Mesendoderm (in vitro differentiated cells): ENCODE data around the gene ARFGAP1.

Experiments used
- DNase-seq: peaks from one replicate; pipeline ENCODE4 v3.0.0; 2013
- H2AK5ac ChIP-seq: 2 replicates; pipeline ENCODE4 v1.6.1; 2013; ENCODE audit warnings: low read length, inconsistent platforms
- H2BK120ac ChIP-seq: 2 replicates; pipeline ENCODE4 v1.6.1; 2013; ENCODE audit warnings: low read depth, mild to moderate bottlenecking, low read length, moderate library complexity, mixed read lengths
- H2BK15ac ChIP-seq: replicated peaks from 2 replicates; pipeline ENCODE4 v1.6.1; 2013; ENCODE audit warnings: low read depth, mild to moderate bottlenecking, moderate library complexity
- H2BK5ac ChIP-seq: 2 replicates; pipeline ENCODE4 v1.6.1; 2013; ENCODE audit warnings: low read length, inconsistent platforms
- H3K18ac ChIP-seq: 2 replicates; pipeline ENCODE4 v1.6.1; 2013; ENCODE audit warnings: mild to moderate bottlenecking, low read length, mixed read lengths
- H3K23ac ChIP-seq: one replicate; pipeline ENCODE4 v1.6.1; 2013; ENCODE audit warnings: low read length
- H3K27ac ChIP-seq: 2 replicates; pipeline ENCODE4 v1.5.1; 2013; ENCODE audit warnings: low read depth, mild to moderate bottlenecking, inconsistent platforms, low read length, moderate library complexity
- H3K27me3 ChIP-seq: 2 replicates; pipeline ENCODE4 v1.6.1; 2013; ENCODE audit warnings: low read length, control low read depth, mild to moderate bottlenecking, inconsistent platforms; ENCODE audit not compliant: insufficient read depth, poor library complexity
- H3K36me3 ChIP-seq: 2 replicates; pipeline ENCODE4 v1.6.1; 2013; ENCODE audit warnings: low read length, inconsistent platforms; ENCODE audit not compliant: control insufficient read depth, insufficient read depth
- H3K4ac ChIP-seq: one replicate; pipeline ENCODE4 v1.6.1; 2013; ENCODE audit warnings: low read depth, mild to moderate bottlenecking, low read length, moderate library complexity
- H3K4me1 ChIP-seq: 2 replicates; pipeline ENCODE4 v1.6.1; 2013; ENCODE audit warnings: low read depth, low read length, inconsistent platforms; ENCODE audit not compliant: control insufficient read depth
- H3K4me2 ChIP-seq: 2 replicates; pipeline ENCODE4 v1.6.1; 2013; ENCODE audit warnings: low read length
- H3K4me3 ChIP-seq: 2 replicates; pipeline ENCODE4 v1.5.1; 2013; ENCODE audit warnings: mild to moderate bottlenecking, low read length
- H3K56ac ChIP-seq: one replicate; pipeline ENCODE4 v1.6.1; 2013; ENCODE audit warnings: low read length
- H3K79me1 ChIP-seq: 2 replicates; pipeline ENCODE4 v1.6.1; 2013; ENCODE audit warnings: low read length, inconsistent platforms
- H3K79me2 ChIP-seq: 2 replicates; pipeline ENCODE4 v1.6.1; 2013; ENCODE audit warnings: mild to moderate bottlenecking, low read length; ENCODE audit not compliant: control insufficient read depth, insufficient read depth
- H3K9ac ChIP-seq: 2 replicates; pipeline ENCODE4 v1.6.1; 2013; ENCODE audit warnings: low read length, inconsistent platforms
- H4K5ac ChIP-seq: one replicate; pipeline ENCODE4 v1.6.1; 2013; ENCODE audit warnings: low read length
- H4K8ac ChIP-seq: one replicate; pipeline ENCODE4 v1.6.1; 2013; ENCODE audit warnings: low read depth, mild to moderate bottlenecking, control low read depth, low read length, moderate library complexity
- WGBS: extraction: QIAGEN DNeasy Blood & Tissue Kit; methylation state at CpG from one replicate; pipeline ENCODE4 v1.1.7; 2013; ENCODE audit warnings: low lambda C conversion rate, missing lambda C conversion rate; ENCODE audit not compliant: insufficient coverage; ENCODE audit errors: extremely low coverage; 5-methylcytosine and 5-hydroxymethylcytosine counted together

The ARFGAP1 gene

DNA sequence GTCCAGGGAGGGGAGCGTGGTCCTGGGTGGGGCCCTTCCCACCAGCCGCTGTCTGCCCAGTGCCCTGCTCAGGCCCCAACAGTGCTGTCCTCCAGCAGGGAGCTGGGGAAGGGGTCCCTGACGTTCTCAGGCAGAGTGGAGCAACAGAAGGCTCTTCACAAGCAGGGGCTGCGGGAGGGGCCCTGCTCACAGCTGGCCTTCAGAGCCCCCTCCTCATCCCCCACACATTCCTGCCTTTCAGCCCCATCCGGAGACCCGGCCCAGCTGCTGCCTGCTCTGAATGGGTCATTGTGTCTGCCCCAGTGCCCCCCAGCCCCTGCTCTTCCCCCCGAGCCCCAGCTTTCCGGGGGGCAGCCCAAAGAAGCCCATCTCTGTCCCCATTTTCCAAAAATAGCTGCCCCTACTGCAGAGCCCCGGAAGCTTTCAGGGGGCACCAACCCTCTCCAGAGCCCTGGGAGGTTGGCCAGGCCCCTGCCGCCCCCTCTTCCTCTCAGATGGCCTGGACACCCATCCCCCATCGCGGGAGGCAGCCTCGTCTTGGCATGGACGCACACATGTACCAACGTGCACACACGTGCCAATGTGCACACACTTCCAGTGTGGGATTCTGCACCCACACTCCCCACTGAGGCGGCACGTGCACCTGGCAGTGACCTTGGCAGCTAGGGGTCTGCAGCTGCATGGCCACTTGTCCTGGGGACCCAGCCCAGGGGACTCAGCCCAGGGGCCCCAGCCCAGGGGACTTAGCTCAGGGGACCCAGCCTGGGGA is 24.1 kb downstream of the ARFGAP1 start:
- Histone ChIP-seq H4K8ac (no peak overlapping the region), H3K18ac (no peak overlapping the region), H3K27ac (no peak overlapping the region), H3K4me3 (no peak overlapping the region), H2BK5ac (no peak overlapping the region), H3K79me2 (no peaks in the 10 kb centered on the region), H3K4ac (no peak overlapping the region), H3K4me2 (no peak overlapping the region), H2BK15ac (no peak overlapping the region), H2BK120ac (no peak overlapping the region), H3K79me1 (no peaks in the 10 kb centered on the region), H3K56ac (no peak overlapping the region), H2AK5ac (no peak overlapping the region), H3K36me3 (no peaks in the 10 kb centered on the region), H3K27me3 (peaks cover 4% of the 10 kb centered on the region), H3K9ac (no peak overlapping the region), H3K4me1 (no peaks in the 10 kb centered on the region), H4K5ac (no peak overlapping the region), H3K23ac (no peak overlapping the region)
- WGBS: no CpG with 5 or more reads among the region's 18 CpGs
- DNase-seq: no peak

DNA sequence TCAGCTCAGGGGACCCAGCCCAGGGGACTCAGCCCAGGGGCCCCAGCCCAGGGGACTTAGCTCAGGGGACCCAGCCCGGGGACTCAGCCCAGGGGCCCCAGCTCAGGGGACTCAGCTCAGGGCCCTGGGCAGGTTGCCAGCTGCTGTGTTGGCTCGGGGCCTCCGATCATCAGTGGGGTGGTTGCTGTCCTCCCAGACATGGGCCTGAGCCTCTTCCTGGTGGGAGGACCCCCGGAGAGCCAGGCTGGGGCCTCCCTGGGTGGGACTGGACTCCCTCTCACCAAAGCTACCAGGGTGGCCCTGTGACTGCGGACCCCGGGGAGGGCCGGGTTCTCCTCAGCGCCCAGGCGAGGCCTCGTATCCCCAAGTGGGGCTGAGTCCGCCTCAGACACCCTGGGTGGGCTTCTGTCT is 24.8 kb downstream of the ARFGAP1 start:
- Histone ChIP-seq H3K27ac (no peak overlapping the region), H3K79me1 (no peaks in the 10 kb centered on the region), H3K36me3 (no peaks in the 10 kb centered on the region), H2BK5ac (no peak overlapping the region), H3K4me3 (no peak overlapping the region), H3K4me1 (no peaks in the 10 kb centered on the region), H4K5ac (no peak overlapping the region), H3K79me2 (no peaks in the 10 kb centered on the region), H3K18ac (no peak overlapping the region), H3K27me3 (peaks cover 4% of the 10 kb centered on the region), H2BK15ac (no peak overlapping the region), H4K8ac (no peak overlapping the region), H3K4ac (no peak overlapping the region), H3K9ac (no peak overlapping the region), H2AK5ac (no peak overlapping the region), H3K56ac (no peak overlapping the region), H3K23ac (no peak overlapping the region), H2BK120ac (no peak overlapping the region), H3K4me2 (no peak overlapping the region)
- no CpG with 5 or more reads among the region's 11 CpGs for WGBS
- DNase-seq: no peak

DNA sequence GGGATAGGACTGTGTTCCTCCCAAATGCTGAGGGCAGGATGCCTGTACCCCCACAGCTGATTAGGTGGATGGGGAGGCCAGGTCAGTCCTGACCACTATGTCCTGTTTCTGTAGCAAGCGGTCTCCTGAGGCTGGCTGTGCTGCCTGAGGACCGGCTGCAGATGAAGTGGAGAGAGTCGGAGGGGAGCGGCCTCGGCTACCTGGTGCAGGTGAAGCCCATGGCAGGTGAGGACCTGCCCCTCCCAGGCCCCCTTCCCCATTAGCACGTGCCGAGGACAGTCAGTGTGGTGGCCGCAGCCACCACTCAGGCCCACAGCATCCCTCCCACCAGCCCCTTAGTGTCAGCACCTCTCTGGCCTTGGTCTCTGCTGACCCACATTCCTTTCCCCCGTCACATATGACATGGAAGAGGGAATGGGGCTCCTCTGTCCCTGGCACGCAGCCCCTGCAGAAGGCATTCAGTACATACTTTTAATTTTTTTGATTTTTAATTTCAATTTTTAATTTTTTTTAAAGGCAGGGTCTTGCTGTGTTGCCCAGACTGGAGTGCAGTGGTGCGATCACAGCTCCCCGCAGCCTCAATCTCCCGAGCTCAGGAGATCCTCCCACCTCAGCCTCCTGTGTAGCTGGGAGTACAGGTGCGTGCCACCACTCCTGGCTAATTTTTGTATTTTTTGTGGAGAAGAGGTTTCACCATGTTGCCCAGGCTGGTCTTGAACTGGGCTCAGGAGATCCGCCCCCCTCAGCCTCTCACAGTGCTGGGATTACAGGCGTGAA is 25.4 kb downstream of the ARFGAP1 start:
- Histone ChIP-seq H3K18ac (no peak overlapping the region), H3K79me1 (no peaks in the 10 kb centered on the region), H3K36me3 (no peaks in the 10 kb centered on the region), H2AK5ac (no peak overlapping the region), H2BK15ac (no peak overlapping the region), H3K4me1 (no peaks in the 10 kb centered on the region), H4K5ac (no peak overlapping the region), H4K8ac (no peak overlapping the region), H3K56ac (no peak overlapping the region), H3K23ac (no peak overlapping the region), H3K4ac (no peak overlapping the region), H3K9ac (no peak overlapping the region), H2BK5ac (no peak overlapping the region), H3K27me3 (peaks cover 4% of the 10 kb centered on the region), H3K4me3 (no peak overlapping the region), H2BK120ac (no peak overlapping the region), H3K4me2 (no peak overlapping the region), H3K27ac (no peak overlapping the region), H3K79me2 (no peaks in the 10 kb centered on the region)
- no CpG with 5 or more reads among the region's 16 CpGs for WGBS
- no peak for DNase-seq

DNA sequence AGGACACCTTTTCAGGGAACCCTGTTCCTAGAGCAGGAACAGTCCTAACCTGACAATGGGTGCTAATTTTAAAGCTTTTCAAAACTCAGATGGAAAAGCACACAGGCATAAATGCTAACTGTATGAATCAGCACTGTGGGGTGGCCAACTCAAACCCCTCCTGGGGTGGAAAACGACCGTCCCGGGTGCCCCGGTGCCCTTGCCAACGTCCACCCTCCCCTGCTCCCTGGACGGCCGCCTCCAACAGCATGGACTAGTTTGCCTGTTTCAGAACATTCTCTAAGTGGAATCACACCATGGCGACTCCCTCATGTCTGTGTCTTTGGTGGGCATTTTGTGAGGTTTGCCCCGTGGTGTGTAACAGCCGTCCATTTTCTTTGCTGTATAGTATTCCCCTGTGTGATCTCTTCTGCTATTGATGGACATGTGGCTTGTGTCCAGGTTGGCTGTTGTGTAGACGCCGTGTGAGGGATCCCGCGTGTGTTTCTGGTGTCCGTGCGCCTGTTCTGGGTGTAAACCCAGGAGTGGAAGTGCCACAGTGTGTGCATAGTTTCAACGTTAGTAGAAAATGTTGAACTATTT is 26.2 kb downstream of the ARFGAP1 start:
- Histone ChIP-seq H3K27ac (no peak overlapping the region), H3K4ac (no peak overlapping the region), H3K9ac (no peak overlapping the region), H3K4me3 (no peak overlapping the region), H3K23ac (no peak overlapping the region), H3K79me2 (no peaks in the 10 kb centered on the region), H3K36me3 (no peaks in the 10 kb centered on the region), H3K4me1 (no peaks in the 10 kb centered on the region), H3K56ac (no peak overlapping the region), H3K27me3 (peaks cover 4% of the 10 kb centered on the region), H4K5ac (no peak overlapping the region), H4K8ac (no peak overlapping the region), H3K4me2 (no peak overlapping the region), H3K79me1 (no peaks in the 10 kb centered on the region), H2BK120ac (no peak overlapping the region), H2BK15ac (no peak overlapping the region), H2AK5ac (no peak overlapping the region), H2BK5ac (no peak overlapping the region), H3K18ac (no peak overlapping the region)
- DNase-seq: no peak
- no CpG with 5 or more reads among the region's 17 CpGs for WGBS

DNA sequence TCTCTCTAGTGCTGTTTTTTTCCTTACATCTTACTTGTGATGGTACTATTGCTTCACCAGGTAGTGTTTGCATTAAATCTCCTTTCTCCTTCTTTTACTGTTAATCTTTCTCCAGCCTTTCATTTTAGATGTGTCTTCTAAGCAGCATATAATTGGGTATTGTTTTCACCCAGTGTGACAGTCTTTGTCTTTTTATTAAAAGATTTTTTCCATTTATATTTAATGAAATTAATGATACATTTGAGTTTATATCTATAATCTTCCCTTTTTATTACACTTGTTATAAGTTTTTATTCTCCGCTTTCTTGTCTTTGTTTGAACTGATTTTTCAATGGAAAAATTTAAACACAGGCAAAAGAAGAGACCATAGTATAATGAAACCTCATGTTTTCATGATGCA is 29.1 kb downstream of the ARFGAP1 start:
- Histone ChIP-seq H3K4me1 (no peaks in the 10 kb centered on the region), H3K79me2 (no peaks in the 10 kb centered on the region), H3K18ac (no peak overlapping the region), H2AK5ac (no peak overlapping the region), H3K4ac (no peak overlapping the region), H2BK5ac (no peak overlapping the region), H4K8ac (no peak overlapping the region), H3K36me3 (no peaks in the 10 kb centered on the region), H3K4me2 (no peak overlapping the region), H3K4me3 (no peak overlapping the region), H2BK15ac (no peak overlapping the region), H3K79me1 (no peaks in the 10 kb centered on the region), H3K9ac (no peak overlapping the region), H4K5ac (no peak overlapping the region), H3K27ac (no peak overlapping the region), H2BK120ac (no peak overlapping the region), H3K23ac (no peak overlapping the region), H3K56ac (no peak overlapping the region), H3K27me3 (no peaks in the 10 kb centered on the region)
- no peak for DNase-seq
- WGBS: no CpG with 5 or more reads among the region's 1 CpG
